ENCODE data around the gene CST11. TPM values are rescaled to one million over a fixed set of nuclear protein-coding genes. Genes with fewer than 3 reads are reported as not detected.

CST11 gene
- total RNA-seq, 4 donors from 2014 or later: not detected

DNA sequence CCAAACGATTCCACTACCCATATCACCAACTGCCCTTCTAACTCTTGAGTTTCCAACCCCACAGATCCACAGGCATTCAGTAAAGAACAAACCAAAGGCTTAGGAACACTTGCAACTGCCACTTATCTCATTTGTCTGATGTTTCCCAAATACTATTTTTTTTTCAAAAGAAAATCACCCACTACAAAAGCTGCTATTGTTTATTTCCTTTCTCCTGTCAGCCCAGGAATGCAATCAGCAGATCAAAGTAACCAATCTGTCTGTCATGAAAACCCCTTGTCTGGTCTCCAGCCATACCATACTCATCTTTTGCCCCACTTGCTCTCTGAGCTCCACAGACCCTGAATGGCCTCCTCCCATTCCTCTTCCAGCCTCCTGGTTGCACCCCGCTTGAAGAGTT lies 29.5 kb upstream of the CST11 start:
- in situ Hi-C loops (cut with MboI; ENCODE audit: low sequenced_read_pairs in 4 of 4): no loop called here
- H3K27ac ChIP-seq: no peak overlapping the region
- H3K9me3 ChIP-seq: no peaks in the 10 kb centered on the region
- no peak overlapping the region for H3K4me3 ChIP-seq
- no peak for ATAC-seq
- no peak for TF ChIP-seq POLR2A (IDR thresholded peaks at IDR 0.05)
- TF ChIP-seq, protein P1, sequence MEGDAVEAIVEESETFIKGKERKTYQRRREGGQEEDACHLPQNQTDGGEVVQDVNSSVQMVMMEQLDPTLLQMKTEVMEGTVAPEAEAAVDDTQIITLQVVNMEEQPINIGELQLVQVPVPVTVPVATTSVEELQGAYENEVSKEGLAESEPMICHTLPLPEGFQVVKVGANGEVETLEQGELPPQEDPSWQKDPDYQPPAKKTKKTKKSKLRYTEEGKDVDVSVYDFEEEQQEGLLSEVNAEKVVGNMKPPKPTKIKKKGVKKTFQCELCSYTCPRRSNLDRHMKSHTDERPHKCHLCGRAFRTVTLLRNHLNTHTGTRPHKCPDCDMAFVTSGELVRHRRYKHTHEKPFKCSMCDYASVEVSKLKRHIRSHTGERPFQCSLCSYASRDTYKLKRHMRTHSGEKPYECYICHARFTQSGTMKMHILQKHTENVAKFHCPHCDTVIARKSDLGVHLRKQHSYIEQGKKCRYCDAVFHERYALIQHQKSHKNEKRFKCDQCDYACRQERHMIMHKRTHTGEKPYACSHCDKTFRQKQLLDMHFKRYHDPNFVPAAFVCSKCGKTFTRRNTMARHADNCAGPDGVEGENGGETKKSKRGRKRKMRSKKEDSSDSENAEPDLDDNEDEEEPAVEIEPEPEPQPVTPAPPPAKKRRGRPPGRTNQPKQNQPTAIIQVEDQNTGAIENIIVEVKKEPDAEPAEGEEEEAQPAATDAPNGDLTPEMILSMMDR (IDR thresholded peaks at IDR 0.05 in 4 of 5, conservative IDR thresholded peaks at IDR 0.05 in 1 of 5): no peak
- DNase-seq: no peak
- no peaks in the 10 kb centered on the region for H3K27me3 ChIP-seq
- H3K36me3 ChIP-seq: no peaks in the 10 kb centered on the region
- H3K4me1 ChIP-seq: no peaks in the 10 kb centered on the region
- intact Hi-C loops (cut with DNase I; ENCODE audit: low total_unique reads): no loop called here

- no peak for TF ChIP-seq POLR2A (IDR thresholded peaks at IDR 0.05)
- TF ChIP-seq, protein P1 (IDR thresholded peaks at IDR 0.05 in 4 of 5, conservative IDR thresholded peaks at IDR 0.05 in 1 of 5): no peak
- H3K27ac ChIP-seq: no peak overlapping the region
- DNase-seq (no peak), ATAC-seq (no peak)
- H3K36me3 ChIP-seq: no peaks in the 10 kb centered on the region
- intact Hi-C loops (cut with DNase I; ENCODE audit: low total_unique reads) (no loop called here), in situ Hi-C loops (cut with MboI; ENCODE audit: low sequenced_read_pairs in 4 of 4) (no loop called here)
- no peak overlapping the region for H3K4me3 ChIP-seq
- no peaks in the 10 kb centered on the region for H3K9me3 ChIP-seq
- no peaks in the 10 kb centered on the region for H3K27me3 ChIP-seq
- H3K4me1 ChIP-seq: no peaks in the 10 kb centered on the region
These were observed 26.4 kb upstream of the CST11 start for GRCh38 chr20:23479043-23479442.

GRCh38 chr20:23477223-23477622 lies 24.5 kb upstream of the CST11 start:
- ATAC-seq (no peak), DNase-seq (no peak)
- Histone ChIP-seq H3K4me3 (no peak overlapping the region), H3K9me3 (no peaks in the 10 kb centered on the region), H3K36me3 (no peaks in the 10 kb centered on the region), H3K4me1 (no peaks in the 10 kb centered on the region), H3K27ac (no peak overlapping the region), H3K27me3 (no peaks in the 10 kb centered on the region)
- intact Hi-C loops (cut with DNase I; ENCODE audit: low total_unique reads): no loop called here
- in situ Hi-C loops (cut with MboI; ENCODE audit: low sequenced_read_pairs in 4 of 4): no loop called here
- TF ChIP-seq, protein P1 (IDR thresholded peaks at IDR 0.05 in 4 of 5, conservative IDR thresholded peaks at IDR 0.05 in 1 of 5): no peak
- TF ChIP-seq POLR2A (IDR thresholded peaks at IDR 0.05): no peak

DNA sequence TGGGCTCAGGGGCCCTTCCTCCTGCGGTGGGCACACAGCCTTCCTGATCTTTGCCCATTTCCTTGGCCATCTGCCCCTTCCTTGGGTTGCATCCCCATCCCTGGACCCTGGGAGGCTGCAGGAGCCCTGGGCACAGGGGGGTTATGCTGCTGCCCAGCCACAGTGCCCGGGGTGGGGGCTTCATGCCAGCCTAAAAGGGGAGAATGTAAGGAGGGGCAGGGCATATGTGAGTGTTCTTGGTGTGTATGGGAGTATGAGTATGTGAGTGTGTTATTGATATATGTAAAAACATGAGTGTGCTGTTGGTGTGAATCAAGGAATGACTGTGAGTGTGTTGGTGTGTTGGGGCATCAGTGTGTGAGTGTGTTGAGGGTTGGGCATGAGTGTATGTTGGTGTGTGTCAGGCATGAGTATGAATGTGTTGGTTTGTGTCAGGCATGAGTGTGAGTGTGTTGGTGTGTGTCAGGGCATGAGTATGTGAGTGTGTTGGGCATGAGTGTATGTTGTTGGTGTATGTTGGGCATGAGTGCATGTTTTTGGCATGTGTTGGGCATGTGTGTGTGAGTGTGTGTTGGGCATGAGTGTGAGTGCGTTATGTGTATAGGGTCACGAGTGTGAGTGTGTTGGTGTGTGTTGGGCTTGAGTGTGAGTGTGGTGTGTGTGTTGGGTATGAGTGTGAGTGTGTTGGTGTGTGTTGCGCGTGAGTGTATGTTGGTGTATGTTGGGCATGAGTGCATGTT lies 23.5 kb upstream of the CST11 start:
- no peak for ATAC-seq
- DNase-seq: no peak
- in situ Hi-C loops (cut with MboI; ENCODE audit: low sequenced_read_pairs in 4 of 4): no loop called here

More for the DNA sequence above, 23.5 kb upstream of the CST11 start:
- H3K4me3 ChIP-seq: no peak overlapping the region
- H3K27ac ChIP-seq: no peak overlapping the region
- TF ChIP-seq, protein P1 (IDR thresholded peaks at IDR 0.05 in 4 of 5, conservative IDR thresholded peaks at IDR 0.05 in 1 of 5): no peak
- no peaks in the 10 kb centered on the region for H3K9me3 ChIP-seq
- intact Hi-C loops (cut with DNase I; ENCODE audit: low total_unique reads): no loop called here
- no peaks in the 10 kb centered on the region for H3K4me1 ChIP-seq
- H3K36me3 ChIP-seq: no peaks in the 10 kb centered on the region
- H3K27me3 ChIP-seq: no peaks in the 10 kb centered on the region
